ENCODE data around the gene MYO5B. TPM values are rescaled to one million over a fixed set of nuclear protein-coding genes. Genes with fewer than 3 reads are reported as not detected.

Gene MYO5B
- total RNA-seq, 1 experiment from 2014 or later, result 32.1 TPM

- ChIA-PET POLR2A (no interaction called here), CTCF (no interaction called here), RAD21 (ENCODE audit: low non-redundant PET in 1 of 2, low total read pairs in 2 of 2, uncharacterized antibody in 2 of 2, unreplicated experiment in 2 of 2) (no interaction called here)
- no peaks in the 10 kb centered on the region for H3K9me2 ChIP-seq (ENCODE audit: insufficient read depth)
- peaks cover 0 to 8% of the 10 kb centered on the region in 2 experiments; a peak in 3 of 4 replicates for H3K4me1 ChIP-seq (ENCODE audit: control insufficient read depth in 1 of 2, insufficient read depth in 2 of 2, low read length in 2 of 2)
- DNase-seq (ENCODE audit: low read depth, low spot score) (no peak), ATAC-seq (no peak)
- H3K27ac ChIP-seq (ENCODE audit: low read depth, low read length), result no peak overlapping the region
- H3K4me3 ChIP-seq (replicated peaks in 1 of 2; ENCODE audit: low read depth in 1 of 2, low read length in 2 of 2), result no peak overlapping the region
- no peaks in the 10 kb centered on the region; the same call in 1 of the 2 replicates for H3K27me3 ChIP-seq (ENCODE audit: insufficient read depth, low read length)
- H2AFZ ChIP-seq (ENCODE audit: low read depth, low read length, poor library complexity, severe bottlenecking), result no peak overlapping the region
- intact Hi-C loops (cut with micrococcal nuclease), result no loop called here
- H3K4me2 ChIP-seq (ENCODE audit: low read length), result no peak overlapping the region
- H3K9ac ChIP-seq (ENCODE audit: low read length), result no peak overlapping the region
- no peaks in the 10 kb centered on the region for H3K9me3 ChIP-seq (ENCODE audit: control insufficient read depth in 1 of 2, insufficient read depth in 1 of 2, low read depth in 1 of 2, low read length in 2 of 2)
- TF ChIP-seq EGR1 (IDR thresholded peaks at IDR 0.05; ENCODE audit: low read depth) (no peak), ATF3 (IDR thresholded peaks at IDR 0.05) (no peak), ZBTB33 (IDR thresholded peaks at IDR 0.05; ENCODE audit: extremely low read depth, insufficient replicate concordance, low read length) (no peak)
- H3K36me3 ChIP-seq (ENCODE audit: control insufficient read depth in 1 of 2, insufficient read depth in 2 of 2, low read length in 2 of 2), result no peaks in the 10 kb centered on the region
- no peaks in the 10 kb centered on the region for H4K20me1 ChIP-seq (ENCODE audit: insufficient read depth)
- no peaks in the 10 kb centered on the region for H3K79me2 ChIP-seq (ENCODE audit: insufficient read depth, low read length)
- BruUV-seq (replicated peaks), result no TSS peak
These were observed 59.0 kb downstream of the MYO5B start for GRCh38 chr18:50135903-50136302.

- Histone ChIP-seq H3K9me3 (ENCODE audit: control insufficient read depth in 1 of 2, insufficient read depth in 1 of 2, low read depth in 1 of 2, low read length in 2 of 2) (no peaks in the 10 kb centered on the region), H4K20me1 (ENCODE audit: insufficient read depth) (no peaks in the 10 kb centered on the region), H2AFZ (ENCODE audit: low read depth, low read length, poor library complexity, severe bottlenecking) (no peak overlapping the region), H3K9ac (ENCODE audit: low read length) (no peak overlapping the region), H3K27me3 (ENCODE audit: insufficient read depth, low read length) (no peaks in the 10 kb centered on the region; the same call in 1 of the 2 replicates), H3K4me3 (replicated peaks in 1 of 2; ENCODE audit: low read depth in 1 of 2, low read length in 2 of 2) (no peak overlapping the region), H3K27ac (ENCODE audit: low read depth, low read length) (no peak overlapping the region), H3K4me2 (ENCODE audit: low read length) (no peak overlapping the region), H3K79me2 (ENCODE audit: insufficient read depth, low read length) (no peaks in the 10 kb centered on the region), H3K9me2 (ENCODE audit: insufficient read depth) (no peaks in the 10 kb centered on the region), H3K36me3 (ENCODE audit: control insufficient read depth in 1 of 2, insufficient read depth in 2 of 2, low read length in 2 of 2) (no peaks in the 10 kb centered on the region), H3K4me1 (ENCODE audit: control insufficient read depth in 1 of 2, insufficient read depth in 2 of 2, low read length in 2 of 2) (peaks cover 0 to 8% of the 10 kb centered on the region in 2 experiments; a peak in 3 of 4 replicates)
- ATAC-seq (no peak), DNase-seq (ENCODE audit: low read depth, low spot score) (no peak)
- ChIA-PET POLR2A (no interaction called here), RAD21 (ENCODE audit: low non-redundant PET in 1 of 2, low total read pairs in 2 of 2, uncharacterized antibody in 2 of 2, unreplicated experiment in 2 of 2) (no interaction called here), CTCF (no interaction called here)
- intact Hi-C loops (cut with micrococcal nuclease), result no loop called here
- no peak for TF ChIP-seq POLR2A (IDR thresholded peaks at IDR 0.05; ENCODE audit: borderline replicate concordance, extremely low read depth, insufficient read depth, insufficient read length)
- TF ChIP-seq FOSL1 (IDR thresholded peaks at IDR 0.05; ENCODE audit: low read depth), result no peak
- no peak for TF ChIP-seq POLR2AphosphoS5 (IDR thresholded peaks at IDR 0.05; ENCODE audit: low read depth, low read length)
- TF ChIP-seq YY1 (IDR thresholded peaks at IDR 0.05; ENCODE audit: extremely low read depth, insufficient replicate concordance, low read depth, low read length), result no peak
- no peak for TF ChIP-seq TCF7L2 (IDR thresholded peaks at IDR 0.05; ENCODE audit: borderline replicate concordance, extremely low read depth, insufficient read depth, insufficient read length)
- TF ChIP-seq SRF (IDR thresholded peaks at IDR 0.05; ENCODE audit: low read depth), result no peak
- no peak for TF ChIP-seq EZH2phosphoT487 (IDR thresholded peaks at IDR 0.05; ENCODE audit: borderline replicate concordance)
- TF ChIP-seq CBX3 (IDR thresholded peaks at IDR 0.05; ENCODE audit: low read depth), result no peak
- TF ChIP-seq EZH2 (IDR thresholded peaks at IDR 0.05), result no peak
- no peak for TF ChIP-seq ELF1 (IDR thresholded peaks at IDR 0.05; ENCODE audit: borderline replicate concordance, low read depth)
- no peak for TF ChIP-seq SIN3A (IDR thresholded peaks at IDR 0.05; ENCODE audit: low read depth)
- no peak for TF ChIP-seq ATF3 (IDR thresholded peaks at IDR 0.05)
- TF ChIP-seq ZFX (IDR thresholded peaks at IDR 0.05), result no peak
- BruUV-seq (replicated peaks), result no TSS peak
These were observed 61.4 kb downstream of the MYO5B start for GRCh38 chr18:50133526-50133925.
